Mesenchymal stem cell (in vitro differentiated cells and primary cell): Measurements from ENCODE around the gene G6PC2.

Experiments
- DNase-seq: peaks from one replicate; pipeline ENCODE4 v3.0.0-alpha.2; 2013
- H2AFZ ChIP-seq: one replicate; pipeline ENCODE4 v1.6.1; 2013; ENCODE audit warnings: low read depth, mild to moderate bottlenecking, control low read depth, inconsistent platforms, low read length, moderate library complexity
- H2AK5ac ChIP-seq: 2 replicates; pipeline ENCODE4 v1.6.1; 2013; ENCODE audit warnings: low read length, moderate library complexity, mild to moderate bottlenecking, inconsistent platforms; ENCODE audit not compliant: severe bottlenecking
- H2BK120ac ChIP-seq: one replicate; pipeline ENCODE4 v1.6.1; 2013; ENCODE audit warnings: low read depth, mild to moderate bottlenecking, inconsistent platforms, low read length, moderate library complexity
- H2BK12ac ChIP-seq, 2 experiments: one replicate each; pipeline ENCODE4 v1.6.1; 2013; ENCODE audit warnings: inconsistent platforms in 2 of 2, low read length in 2 of 2, mild to moderate bottlenecking in 2 of 2, moderate library complexity in 2 of 2, control low read depth in 1 of 2
- H2BK15ac ChIP-seq: one replicate; pipeline ENCODE4 v1.6.1; 2013; ENCODE audit warnings: mild to moderate bottlenecking, low read depth, inconsistent platforms; ENCODE audit not compliant: poor library complexity, severe bottlenecking
- H2BK5ac ChIP-seq: 2 replicates; pipeline ENCODE4 v1.6.1; 2013; ENCODE audit warnings: low read depth, mild to moderate bottlenecking, low read length, control low read depth, inconsistent platforms; ENCODE audit not compliant: poor library complexity, severe bottlenecking
- H3K14ac ChIP-seq, 2 experiments: one replicate each; pipeline ENCODE4 v1.6.1; 2013; ENCODE audit warnings: inconsistent platforms in 2 of 2, low read length in 2 of 2, control low read depth in 1 of 2, mild to moderate bottlenecking in 1 of 2, moderate library complexity in 1 of 2
- H3K18ac ChIP-seq, 2 experiments: one replicate each; pipeline ENCODE4 v1.6.1; 2013; ENCODE audit warnings: inconsistent platforms in 2 of 2, low read length in 2 of 2, control low read depth in 1 of 2, low read depth in 1 of 2, mild to moderate bottlenecking in 1 of 2
- H3K23ac ChIP-seq, 2 experiments: one replicate each; pipeline ENCODE4 v1.6.1; 2013; ENCODE audit warnings: inconsistent platforms in 2 of 2, low read length in 2 of 2, mild to moderate bottlenecking in 2 of 2, moderate library complexity in 2 of 2, control low read depth in 1 of 2
- H3K27ac ChIP-seq: 2 replicates; pipeline ENCODE4 v1.5.1; 2013; ENCODE audit warnings: mild to moderate bottlenecking, moderate library complexity, low read length, control low read depth, inconsistent platforms; ENCODE audit not compliant: poor library complexity, severe bottlenecking
- H3K27me3 ChIP-seq, 2 experiments: 2 replicates each; pipeline versions ENCODE4 v1.6.1 to v1.7.0; 2013; ENCODE audit warnings: low read length in 2 of 2, mild to moderate bottlenecking in 2 of 2, moderate library complexity in 2 of 2, control low read depth in 1 of 2, inconsistent platforms in 1 of 2; ENCODE audit not compliant: control insufficient read depth in 1 of 2, insufficient read depth in 1 of 2
- H3K36me3 ChIP-seq, 2 experiments: 2 replicates each; pipeline versions ENCODE4 v1.6.1 to v1.7.0; 2013; ENCODE audit warnings: low read length in 2 of 2, control low read depth in 1 of 2, inconsistent platforms in 1 of 2, low read depth in 1 of 2, mild to moderate bottlenecking in 1 of 2; ENCODE audit not compliant: insufficient read depth in 2 of 2, control insufficient read depth in 1 of 2
- H3K4ac ChIP-seq, 2 experiments: one replicate each; pipeline ENCODE4 v1.6.1; 2013; ENCODE audit warnings: inconsistent platforms in 2 of 2, low read length in 2 of 2, mild to moderate bottlenecking in 2 of 2, moderate library complexity in 2 of 2, control low read depth in 1 of 2, low read depth in 1 of 2
- H3K4me1 ChIP-seq: 2 replicates; pipeline ENCODE4 v1.6.1; 2013; ENCODE audit warnings: low read depth, low read length, control low read depth; ENCODE audit not compliant: control insufficient read depth, insufficient read depth
- H3K4me2 ChIP-seq: 2 replicates; pipeline ENCODE4 v1.6.1; 2013; ENCODE audit warnings: low read length, mild to moderate bottlenecking, inconsistent platforms; ENCODE audit not compliant: poor library complexity, severe bottlenecking
- H3K4me3 ChIP-seq, 2 experiments: 2 replicates each; pipeline versions ENCODE4 v1.5.1 to v1.7.0; 2013; ENCODE audit warnings: low read length in 2 of 2, mild to moderate bottlenecking in 2 of 2, control low read depth in 1 of 2, low read depth in 1 of 2; ENCODE audit not compliant: insufficient read depth in 1 of 2
- H3K79me1 ChIP-seq: replicated peaks from 2 replicates; pipeline ENCODE4 v1.6.1; 2013; ENCODE audit warnings: mild to moderate bottlenecking, control low read depth, low read length, inconsistent platforms; ENCODE audit not compliant: poor library complexity, severe bottlenecking
- H3K9ac ChIP-seq: 2 replicates; pipeline ENCODE4 v1.7.0; 2013; ENCODE audit warnings: mild to moderate bottlenecking, low read length, moderate library complexity
- H3K9me3 ChIP-seq: 2 replicates; pipeline ENCODE4 v1.7.0; 2013; ENCODE audit warnings: mild to moderate bottlenecking, low read length; ENCODE audit not compliant: control insufficient read depth
- H4K8ac ChIP-seq: one replicate; pipeline ENCODE4 v1.6.1; 2013; ENCODE audit warnings: inconsistent platforms, mild to moderate bottlenecking, low read length, moderate library complexity
- H4K91ac ChIP-seq: one replicate; pipeline ENCODE4 v1.6.1; 2013; ENCODE audit warnings: mild to moderate bottlenecking, low read length, inconsistent platforms
- WGBS: methylation state at CpG from one replicate; pipeline ENCODE4 v1.1.7; 2013; ENCODE audit warnings: mixed read lengths; 5-methylcytosine and 5-hydroxymethylcytosine counted together

Gene G6PC2

DNA sequence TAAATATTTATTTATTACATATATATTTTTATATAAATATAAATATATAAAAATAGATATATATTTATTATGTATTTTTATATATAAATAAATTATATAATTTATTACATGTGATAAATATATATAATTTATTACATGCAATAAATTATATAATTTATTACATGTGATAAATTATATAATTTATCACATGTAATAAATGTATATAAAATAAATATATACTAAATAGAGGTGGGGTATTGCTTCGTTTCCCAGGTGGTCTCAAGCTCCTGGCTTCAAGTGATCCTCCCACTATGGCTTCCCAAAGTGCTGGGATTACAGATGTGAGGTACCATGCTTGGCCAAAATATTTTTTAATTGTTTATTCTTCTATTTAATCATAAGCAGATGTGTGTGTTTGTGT lies 3.6 kb upstream of the G6PC2 start:
- Histone ChIP-seq H3K79me1 (no peaks in the 10 kb centered on the region), H3K23ac (no peak overlapping the region), H3K9ac (no peak overlapping the region), H2BK12ac (no peak overlapping the region), H3K4ac (no peak overlapping the region), H4K91ac (no peak overlapping the region), H3K14ac (no peak overlapping the region), H2BK120ac (no peak overlapping the region), H2BK15ac (no peak overlapping the region), H3K18ac (no peak overlapping the region), H3K4me1 (no peaks in the 10 kb centered on the region), H2BK5ac (no peak overlapping the region), H3K4me3 (no peak overlapping the region), H2AK5ac (no peak overlapping the region), H4K8ac (no peak overlapping the region), H3K27ac (no peak overlapping the region), H3K36me3 (no peaks in the 10 kb centered on the region), H3K9me3 (peaks cover 4% of the 10 kb centered on the region), H3K4me2 (no peak overlapping the region), H2AFZ (no peak overlapping the region), H3K27me3 (peaks cover 0 to 9% of the 10 kb centered on the region in 2 experiments)
- WGBS, result no CpG with 5 or more reads among the region's 1 CpG
- DNase-seq, result no peak

DNA sequence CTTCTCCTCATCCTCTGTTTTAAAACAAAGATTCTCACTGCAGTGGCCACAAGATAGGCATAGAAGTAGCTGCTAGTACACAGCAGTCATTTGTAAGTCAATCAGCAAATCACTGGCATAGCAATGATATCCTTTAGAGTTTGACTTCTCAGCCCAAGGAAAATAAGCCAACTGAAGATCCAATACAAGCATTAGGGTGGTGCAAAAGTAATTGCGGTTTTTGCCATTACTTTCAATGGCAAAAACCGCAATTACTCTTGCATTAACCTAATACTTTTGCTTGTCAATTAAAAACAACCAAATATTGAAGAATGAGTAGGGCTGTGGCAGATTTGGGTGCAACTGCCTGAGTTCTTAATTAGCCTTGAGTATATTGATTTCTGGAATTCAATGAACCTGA lies 2.8 kb downstream of the G6PC2 start:
- DNase-seq, result no peak
- H3K18ac ChIP-seq, result no peak overlapping the region
- H3K4ac ChIP-seq, result no peak overlapping the region
- no peak overlapping the region for H3K14ac ChIP-seq
- no peak overlapping the region for H3K9ac ChIP-seq
- no peaks in the 10 kb centered on the region for H3K4me1 ChIP-seq
- peaks cover 0 to 37% of the 10 kb centered on the region in 2 experiments for H3K27me3 ChIP-seq
- no peak overlapping the region for H2BK120ac ChIP-seq
- no peak overlapping the region for H2BK15ac ChIP-seq
- H3K36me3 ChIP-seq, result no peaks in the 10 kb centered on the region
- H3K27ac ChIP-seq, result no peak overlapping the region
- H2AFZ ChIP-seq, result no peak overlapping the region
- no CpG with 5 or more reads among the region's 2 CpGs for WGBS
- no peak overlapping the region for H4K8ac ChIP-seq
- H3K9me3 ChIP-seq, result peaks cover 4% of the 10 kb centered on the region
- no peak overlapping the region for H3K4me2 ChIP-seq
- H2BK12ac ChIP-seq, result no peak overlapping the region
- H4K91ac ChIP-seq, result no peak overlapping the region
- no peak overlapping the region for H3K23ac ChIP-seq
- H3K4me3 ChIP-seq, result no peak overlapping the region
- no peaks in the 10 kb centered on the region for H3K79me1 ChIP-seq
- no peak overlapping the region for H2AK5ac ChIP-seq
- no peak overlapping the region for H2BK5ac ChIP-seq

DNA sequence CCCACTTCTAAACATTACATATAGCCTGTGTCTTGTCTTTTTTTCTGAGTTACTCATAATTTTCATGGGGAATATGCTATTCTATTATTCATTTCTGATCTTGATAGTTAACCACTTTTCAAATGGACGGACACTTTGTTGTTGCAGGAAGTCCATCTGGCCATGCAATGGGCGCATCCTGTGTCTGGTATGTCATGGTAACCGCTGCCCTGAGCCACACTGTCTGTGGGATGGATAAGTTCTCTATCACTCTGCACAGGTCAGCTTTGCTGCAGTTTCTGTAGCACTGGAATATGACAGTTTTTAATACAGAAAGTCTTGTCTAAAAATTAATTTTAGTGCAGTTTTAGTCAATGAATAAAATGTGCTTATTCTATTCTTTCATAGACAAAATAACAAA lies 3.3 kb downstream of the G6PC2 start:
- H3K4ac ChIP-seq, result no peak overlapping the region
- no peak overlapping the region for H3K14ac ChIP-seq

DNA sequence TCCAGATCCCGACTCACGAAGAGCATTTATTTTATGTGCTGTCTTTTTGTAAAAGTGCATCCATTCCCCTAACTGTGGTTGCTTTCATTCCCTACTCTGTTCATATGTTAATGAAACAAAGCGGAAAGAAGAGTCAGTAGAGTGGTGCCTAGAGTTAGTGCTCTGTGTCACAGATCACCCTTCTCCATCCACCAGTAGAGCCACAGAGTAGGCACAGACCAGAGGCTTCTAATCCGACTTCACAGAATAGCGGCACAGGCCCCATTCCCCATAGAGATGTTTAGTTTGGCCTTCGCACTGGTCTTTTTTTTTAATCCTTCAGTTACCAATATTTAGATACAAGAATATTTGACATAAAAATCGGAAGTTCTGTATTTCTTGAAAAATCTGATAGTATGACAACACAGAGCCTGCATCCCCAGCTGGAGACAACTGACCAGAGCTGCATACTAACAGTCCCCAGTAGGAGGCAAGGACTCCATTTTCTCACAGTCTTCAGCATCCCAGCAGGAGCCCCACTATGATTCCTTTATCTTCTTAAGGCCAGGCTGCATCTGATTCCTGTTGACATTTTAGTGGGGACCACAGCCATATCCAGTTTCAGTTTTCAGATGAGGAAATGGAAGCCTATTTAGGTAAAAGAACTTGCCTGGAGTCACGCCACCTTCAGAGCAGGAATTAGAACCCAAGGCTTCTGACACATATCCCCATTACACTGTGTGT lies 7.0 kb downstream of the G6PC2 start:
- no peak overlapping the region for H3K27ac ChIP-seq
- no peak overlapping the region for H3K14ac ChIP-seq
- H2BK5ac ChIP-seq, result no peak overlapping the region
- H3K4me2 ChIP-seq, result no peak overlapping the region
- H3K9ac ChIP-seq, result no peak overlapping the region
- H2BK120ac ChIP-seq, result no peak overlapping the region
- no peak for DNase-seq
- no peak overlapping the region for H2BK12ac ChIP-seq
- no peaks in the 10 kb centered on the region for H3K9me3 ChIP-seq
- H3K27me3 ChIP-seq, result peaks cover 12 to 38% of the 10 kb centered on the region in 2 experiments
- no peak overlapping the region for H3K4ac ChIP-seq
- no peak overlapping the region for H2AK5ac ChIP-seq
- no peak overlapping the region for H3K4me3 ChIP-seq
- no peak overlapping the region for H3K23ac ChIP-seq
- peaks cover 2% of the 10 kb centered on the region for H3K4me1 ChIP-seq
- no peaks in the 10 kb centered on the region for H3K79me1 ChIP-seq
- H2BK15ac ChIP-seq, result no peak overlapping the region
- no peak overlapping the region for H4K91ac ChIP-seq
- no peak overlapping the region for H3K18ac ChIP-seq
- no peaks in the 10 kb centered on the region for H3K36me3 ChIP-seq
- H2AFZ ChIP-seq, result no peak overlapping the region
- H4K8ac ChIP-seq, result no peak overlapping the region
- WGBS, result 83% methylated on average over 3 of the region's 8 CpGs

More for the DNA sequence above, 3.3 kb downstream of the G6PC2 start:
- Histone ChIP-seq H2BK15ac (no peak overlapping the region), H4K91ac (no peak overlapping the region), H3K27ac (no peak overlapping the region), H2BK120ac (no peak overlapping the region), H3K4me3 (no peak overlapping the region), H3K4me1 (no peaks in the 10 kb centered on the region), H3K18ac (no peak overlapping the region), H3K4me2 (no peak overlapping the region), H3K23ac (no peak overlapping the region), H2AK5ac (no peak overlapping the region), H3K79me1 (no peaks in the 10 kb centered on the region), H3K36me3 (no peaks in the 10 kb centered on the region), H3K9ac (no peak overlapping the region), H3K27me3 (peaks cover 0 to 37% of the 10 kb centered on the region in 2 experiments), H2AFZ (no peak overlapping the region), H2BK5ac (no peak overlapping the region), H2BK12ac (no peak overlapping the region), H4K8ac (no peak overlapping the region), H3K9me3 (peaks cover 4% of the 10 kb centered on the region)
- WGBS, result 98% methylated on average over 3 of the region's 3 CpGs
- no peak for DNase-seq
